ENCODE data around the gene BHLHA15. TPM values are rescaled to one million over a fixed set of nuclear protein-coding genes. Genes with fewer than 3 reads are reported as not detected.

Gene BHLHA15
- total and polyA plus RNA-seq, 2 experiments from 2014 or later = 0.39 to 2.3 TPM

- 92% methylated on average over 17 of the region's 21 CpGs for WGBS (ENCODE audit: low lambda C conversion rate, missing lambda C conversion rate)
- H3K4me2 ChIP-seq = no peak overlapping the region
- H3K27me3 ChIP-seq = no peaks in the 10 kb centered on the region
- no peaks in the 10 kb centered on the region for H3K9me2 ChIP-seq (replicated peaks; ENCODE audit: insufficient read depth)
- no peak overlapping the region for H3K27ac ChIP-seq
- H2AFZ ChIP-seq = no peak overlapping the region
- no peaks in the 10 kb centered on the region for H3K4me1 ChIP-seq (ENCODE audit: insufficient read depth)
- TF ChIP-seq EZH2phosphoT487 (IDR thresholded peaks at IDR 0.05; ENCODE audit: low read depth, severe bottlenecking, unreplicated experiment) = no peak
- TF ChIP-seq, protein P1, sequence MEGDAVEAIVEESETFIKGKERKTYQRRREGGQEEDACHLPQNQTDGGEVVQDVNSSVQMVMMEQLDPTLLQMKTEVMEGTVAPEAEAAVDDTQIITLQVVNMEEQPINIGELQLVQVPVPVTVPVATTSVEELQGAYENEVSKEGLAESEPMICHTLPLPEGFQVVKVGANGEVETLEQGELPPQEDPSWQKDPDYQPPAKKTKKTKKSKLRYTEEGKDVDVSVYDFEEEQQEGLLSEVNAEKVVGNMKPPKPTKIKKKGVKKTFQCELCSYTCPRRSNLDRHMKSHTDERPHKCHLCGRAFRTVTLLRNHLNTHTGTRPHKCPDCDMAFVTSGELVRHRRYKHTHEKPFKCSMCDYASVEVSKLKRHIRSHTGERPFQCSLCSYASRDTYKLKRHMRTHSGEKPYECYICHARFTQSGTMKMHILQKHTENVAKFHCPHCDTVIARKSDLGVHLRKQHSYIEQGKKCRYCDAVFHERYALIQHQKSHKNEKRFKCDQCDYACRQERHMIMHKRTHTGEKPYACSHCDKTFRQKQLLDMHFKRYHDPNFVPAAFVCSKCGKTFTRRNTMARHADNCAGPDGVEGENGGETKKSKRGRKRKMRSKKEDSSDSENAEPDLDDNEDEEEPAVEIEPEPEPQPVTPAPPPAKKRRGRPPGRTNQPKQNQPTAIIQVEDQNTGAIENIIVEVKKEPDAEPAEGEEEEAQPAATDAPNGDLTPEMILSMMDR (IDR thresholded peaks at IDR 0.05; ENCODE audit: poor library complexity) = no peak
- TF ChIP-seq EZH2 (IDR thresholded peaks at IDR 0.05; ENCODE audit: borderline replicate concordance) = no peak
- H3K9me3 ChIP-seq (ENCODE audit: low read depth) = no peaks in the 10 kb centered on the region
- DNase-seq (ENCODE audit: low spot score) = peak; percentile 3
- H4K20me1 ChIP-seq (ENCODE audit: insufficient read depth, poor library complexity, severe bottlenecking) = no peaks in the 10 kb centered on the region
- H3K4me3 ChIP-seq = no peak overlapping the region
- no peaks in the 10 kb centered on the region for H3K79me2 ChIP-seq
- no peaks in the 10 kb centered on the region for H3K36me3 ChIP-seq (replicated peaks; ENCODE audit: insufficient read depth, low read depth)
These were observed 12.9 kb downstream of the BHLHA15 start for GRCh38 chr7:98223898-98224700.

- WGBS (ENCODE audit: low lambda C conversion rate, missing lambda C conversion rate) = 95% methylated on average over 13 of the region's 21 CpGs
- H3K27ac ChIP-seq = no peak overlapping the region
- no peaks in the 10 kb centered on the region for H3K9me2 ChIP-seq (replicated peaks; ENCODE audit: insufficient read depth)
- H3K4me3 ChIP-seq = no peak overlapping the region
- TF ChIP-seq EZH2phosphoT487 (IDR thresholded peaks at IDR 0.05; ENCODE audit: low read depth, severe bottlenecking, unreplicated experiment) (no peak), EZH2 (IDR thresholded peaks at IDR 0.05; ENCODE audit: borderline replicate concordance) (no peak)
- TF ChIP-seq, protein P1 (IDR thresholded peaks at IDR 0.05; ENCODE audit: poor library complexity) = no peak
- H3K4me2 ChIP-seq = no peak overlapping the region
- H3K4me1 ChIP-seq (ENCODE audit: insufficient read depth) = no peaks in the 10 kb centered on the region
- no peak overlapping the region for H2AFZ ChIP-seq
- H4K20me1 ChIP-seq (ENCODE audit: insufficient read depth, poor library complexity, severe bottlenecking) = no peaks in the 10 kb centered on the region
- no peaks in the 10 kb centered on the region for H3K79me2 ChIP-seq
- H3K27me3 ChIP-seq = no peaks in the 10 kb centered on the region
- H3K9me3 ChIP-seq (ENCODE audit: low read depth) = no peaks in the 10 kb centered on the region
- DNase-seq (ENCODE audit: low spot score) = no peak
- no peaks in the 10 kb centered on the region for H3K36me3 ChIP-seq (replicated peaks; ENCODE audit: insufficient read depth, low read depth)
These were observed 13.5 kb downstream of the BHLHA15 start for GRCh38 chr7:98224701-98225181.

DNA sequence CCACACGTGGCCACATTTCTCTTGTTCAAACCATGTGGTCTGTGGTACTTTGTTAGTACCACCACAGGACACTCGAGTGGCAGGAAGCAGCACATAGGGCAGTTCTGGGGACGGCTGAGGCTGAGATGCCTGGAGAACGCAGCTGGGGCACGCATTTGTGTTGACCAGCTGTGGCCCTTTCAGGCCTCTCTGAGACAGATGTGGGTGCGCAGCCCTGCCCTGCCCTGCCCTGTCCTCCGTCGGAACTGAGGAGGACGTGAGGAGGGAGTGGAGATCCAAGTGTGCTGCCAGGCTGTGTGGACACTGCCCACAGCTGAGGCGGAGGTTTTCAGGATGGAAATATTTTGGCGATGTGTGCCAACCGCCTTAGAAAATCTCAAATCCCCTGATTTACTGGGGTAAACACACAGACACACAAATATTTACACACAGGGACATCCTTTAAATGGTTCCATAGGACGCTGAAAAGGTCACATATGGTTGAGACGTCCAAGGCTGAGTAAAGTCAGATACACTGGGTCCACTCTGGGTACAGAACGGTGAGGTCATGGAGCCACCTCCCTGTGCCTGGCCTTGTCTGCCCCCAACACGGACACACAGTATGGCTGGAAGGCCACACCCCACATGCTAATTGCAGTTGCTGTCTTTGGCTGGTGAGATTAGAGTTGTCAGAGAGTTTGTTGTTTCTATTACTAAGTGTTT lies 14.8 kb downstream of the BHLHA15 start:
- 84% methylated on average over 16 of the region's 16 CpGs for WGBS (ENCODE audit: low lambda C conversion rate, missing lambda C conversion rate)
- H3K27me3 ChIP-seq = no peaks in the 10 kb centered on the region
- no peak overlapping the region for H3K4me2 ChIP-seq
- H3K79me2 ChIP-seq = no peaks in the 10 kb centered on the region
- no peaks in the 10 kb centered on the region for H3K4me1 ChIP-seq (ENCODE audit: insufficient read depth)
- H3K9me3 ChIP-seq (ENCODE audit: low read depth) = no peaks in the 10 kb centered on the region
- H3K4me3 ChIP-seq = no peak overlapping the region
- DNase-seq (ENCODE audit: low spot score) = no peak
- H3K9me2 ChIP-seq (replicated peaks; ENCODE audit: insufficient read depth) = no peaks in the 10 kb centered on the region
- no peak overlapping the region for H2AFZ ChIP-seq
- H3K27ac ChIP-seq = no peak overlapping the region
- H3K36me3 ChIP-seq (replicated peaks; ENCODE audit: insufficient read depth, low read depth) = no peaks in the 10 kb centered on the region
- TF ChIP-seq, protein P1 (IDR thresholded peaks at IDR 0.05; ENCODE audit: poor library complexity) = no peak
- no peak for TF ChIP-seq EZH2 (IDR thresholded peaks at IDR 0.05; ENCODE audit: borderline replicate concordance)
- no peak for TF ChIP-seq EZH2phosphoT487 (IDR thresholded peaks at IDR 0.05; ENCODE audit: low read depth, severe bottlenecking, unreplicated experiment)
- H4K20me1 ChIP-seq (ENCODE audit: insufficient read depth, poor library complexity, severe bottlenecking) = no peaks in the 10 kb centered on the region

Data from hepatocyte (in vitro differentiated cells).